GM12878 (cell line): ENCODE results near the gene NHERF2. TPM values are rescaled to one million over a fixed set of nuclear protein-coding genes. Genes with fewer than 3 reads are reported as not detected.

Experiments used
- BHLHE40 ChIP-seq, 2 experiments: fragments of 450-650 bp in 1 of 2; IDR thresholded peaks; 2 replicates each; pipeline ENCODE4 v1.6.1; 2011 to 2017; ENCODE audit warnings: low read depth in 2 of 2, borderline replicate concordance in 1 of 2, improper control_type of control experiment in 1 of 2, low read length in 1 of 2, mild to moderate bottlenecking in 1 of 2
- EZH2 ChIP-seq: IDR thresholded peaks from 2 replicates; pipeline ENCODE4 v1.6.1; 2012; ENCODE audit warnings: low read depth, mild to moderate bottlenecking, control low read depth, inconsistent platforms, low read length, borderline replicate concordance; ENCODE audit not compliant: control insufficient read depth
- FOXK2 ChIP-seq: fragments of 450-650 bp; IDR thresholded peaks from 2 replicates; pipeline ENCODE4 v1.6.1; 2017; ENCODE audit warnings: mild to moderate bottlenecking, moderate library complexity
- JUNB ChIP-seq: IDR thresholded peaks from 2 replicates; pipeline ENCODE4 v1.6.1; 2016; ENCODE audit warnings: antibody characterized with exemption, mild to moderate bottlenecking
- NFYB ChIP-seq: IDR thresholded peaks from 2 replicates; pipeline ENCODE4 v1.6.1; 2011; ENCODE audit warnings: low read depth, mild to moderate bottlenecking, low read length, improper control_type of control experiment, moderate library complexity; ENCODE audit not compliant: insufficient read depth
- NRF1 ChIP-seq: conservative IDR thresholded peaks from 2 replicates; pipeline ENCODE4 v1.6.1; 2011; ENCODE audit warnings: mild to moderate bottlenecking, low read depth, low read length, improper control_type of control experiment
- POU2F2 ChIP-seq: IDR thresholded peaks from 3 replicates; pipeline ENCODE4 v1.6.1; 2011; ENCODE audit warnings: low read depth, mild to moderate bottlenecking, low read length, borderline replicate concordance
- RCOR1 ChIP-seq: conservative IDR thresholded peaks from 2 replicates; pipeline ENCODE4 v1.6.1; 2012; ENCODE audit warnings: low read depth, low read length, improper control_type of control experiment
- SMAD1 ChIP-seq: fragments of 450-650 bp; IDR thresholded peaks from 2 replicates; pipeline ENCODE4 v1.6.1; 2018; ENCODE audit warnings: mild to moderate bottlenecking, low read depth; ENCODE audit not compliant: partially characterized antibody
- SREBF1 ChIP-seq: IDR thresholded peaks from 2 replicates; pipeline ENCODE4 v1.6.1; 2012; ENCODE audit warnings: mild to moderate bottlenecking, low read length
- STAT1 ChIP-seq: fragments of 450-650 bp; conservative IDR thresholded peaks from 2 replicates; pipeline ENCODE4 v1.6.1; 2014; ENCODE audit warnings: antibody characterized with exemption, mild to moderate bottlenecking
- STAT3 ChIP-seq: IDR thresholded peaks from 2 replicates; pipeline ENCODE4 v1.6.1; 2011; ENCODE audit warnings: low read depth, low read length, improper control_type of control experiment
- SUPT20H ChIP-seq: IDR thresholded peaks from 2 replicates; pipeline ENCODE4 v1.6.1; 2011; ENCODE audit warnings: low read depth, mild to moderate bottlenecking, low read length, moderate library complexity, borderline replicate concordance; ENCODE audit not compliant: control insufficient read depth
- SUZ12 ChIP-seq: fragments of 200-600 bp; sonication (generic); IDR thresholded peaks from one replicate; pipeline ENCODE4 v1.6.1; 2018; ENCODE audit warnings: antibody characterized with exemption, mild to moderate bottlenecking; ENCODE audit not compliant: unreplicated experiment
- TBL1XR1 ChIP-seq: IDR thresholded peaks from 2 replicates; pipeline ENCODE4 v1.6.1; 2012; ENCODE audit warnings: low read depth, low read length, improper control_type of control experiment
- YY1 ChIP-seq: IDR thresholded peaks from 2 replicates; pipeline ENCODE4 v1.6.1; 2011; ENCODE audit warnings: low read depth, mild to moderate bottlenecking, low read length
- ZNF217 ChIP-seq: fragments of 450-650 bp; IDR thresholded peaks from 2 replicates; pipeline ENCODE4 v1.6.1; 2017; ENCODE audit warnings: antibody characterized with exemption, mild to moderate bottlenecking
- ZNF274 ChIP-seq: IDR thresholded peaks from one replicate; pipeline ENCODE4 v1.8.0; 2011; ENCODE audit not compliant: insufficient read length, insufficient read depth
- ZNF384 ChIP-seq: IDR thresholded peaks from 2 replicates; pipeline ENCODE4 v1.6.1; 2012; ENCODE audit warnings: low read depth, mild to moderate bottlenecking, low read length, improper control_type of control experiment, borderline replicate concordance
- polyA plus RNA-seq, 11 experiments: library from polyadenylated mRNA; depleted of rRNA in 4 of 11; unstranded in 6 of 11; stranded (reverse) in 5 of 11; fragments of >200 nt; fragmentation: Nextera tagmentation in 4 of 11; fragmentation: Illumina TruSeq in 1 of 11; extraction: Ambion mirVana in 4 of 11; extraction: Trizol in 1 of 11; gene quantifications; 1 replicate in 1 of 11; 2 replicates in 10 of 11; pipeline versions ENCODE4 v1.2.1 to v1.2.3, GENCODE V29; 2011 to 2016; ENCODE audit warnings: inconsistent platforms in 2 of 11, missing spikeins in 2 of 11, low read depth in 1 of 11
- total RNA-seq, 4 experiments: library from RNA; depleted of rRNA in 3 of 4; stranded (reverse); fragments of >200 nt in 3 of 4; fragmentation: Illumina TruSeq in 1 of 4; extraction: Trizol in 1 of 4; gene quantifications; 2 replicates each; pipeline versions ENCODE4 v1.2.1 to v1.2.3, GENCODE V29; 2013 to 2021
- TF ChIP-seq, protein P1 (sequence below): fragments of 450-650 bp; IDR thresholded peaks from 2 replicates; pipeline ENCODE4 v1.6.1; 2017; ENCODE audit warnings: borderline replicate concordance
- TF ChIP-seq, protein P2 (sequence below): fragments of 450-650 bp; IDR thresholded peaks from 2 replicates; pipeline ENCODE4 v1.6.1; 2016; ENCODE audit warnings: mild to moderate bottlenecking
- TF ChIP-seq, protein P3 (sequence below): fragments of 450-650 bp; IDR thresholded peaks from 2 replicates; pipeline ENCODE4 v1.6.1; 2017; ENCODE audit warnings: mild to moderate bottlenecking, moderate library complexity
- TF ChIP-seq, protein P4 (sequence below): IDR thresholded peaks from 2 replicates; pipeline ENCODE4 v1.6.1; 2011; ENCODE audit warnings: low read depth, mild to moderate bottlenecking, low read length, moderate library complexity, borderline replicate concordance; ENCODE audit errors: extremely low read depth

NHERF2 gene
- total and polyA plus RNA-seq, 10 of the 15 experiments (the other 5 are each of a cell fraction or from before 2014, with no cell fraction given) = 0.05 to 0.31 (median 0.08) TPM; not detected in 4

DNA sequence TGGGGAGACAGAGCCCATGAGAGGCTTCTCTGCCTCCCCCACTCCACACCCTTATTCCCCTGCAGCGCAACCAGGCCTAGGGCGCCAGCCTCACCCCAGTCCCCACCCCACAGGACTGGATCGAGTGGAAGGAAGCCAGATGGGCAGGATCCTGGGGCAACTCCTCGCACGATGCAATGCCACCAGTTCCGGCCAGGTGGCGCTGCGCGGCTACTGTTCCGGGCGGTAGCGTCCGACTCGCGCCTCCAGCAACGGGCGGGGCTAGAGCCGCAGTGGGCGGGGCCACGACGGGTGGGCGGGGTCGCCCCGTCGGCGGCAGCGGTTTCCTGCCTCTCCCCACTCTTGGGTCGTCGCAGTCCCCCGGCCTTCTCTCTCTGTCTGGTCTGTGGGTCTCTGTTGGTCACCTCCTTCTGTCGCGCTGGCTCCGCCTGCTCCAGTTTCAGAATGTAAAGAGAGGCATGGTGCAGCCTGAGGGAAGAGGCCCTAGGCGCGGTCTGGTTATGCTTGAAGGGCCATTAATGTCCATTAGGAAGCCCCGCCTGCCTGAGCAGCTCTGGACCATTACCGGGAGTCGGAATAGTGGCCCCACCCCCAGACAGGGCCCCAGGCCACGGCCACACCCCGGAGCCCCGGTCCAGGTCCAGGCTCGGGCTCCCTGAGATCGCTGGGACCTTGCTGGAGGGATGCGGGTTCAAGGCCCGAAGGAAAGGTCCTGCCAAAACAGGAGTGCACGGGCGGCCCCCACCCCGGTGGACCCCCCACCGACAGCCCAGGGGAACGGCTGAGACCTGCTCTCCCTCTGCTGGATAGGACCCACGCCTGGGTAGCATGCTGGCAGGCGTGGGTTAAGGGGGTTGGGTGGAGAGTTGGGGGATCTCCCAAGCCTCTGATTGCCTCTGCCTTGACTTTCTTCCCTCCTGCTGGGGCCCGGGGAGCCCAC is 3.3 kb upstream of the NHERF2 start (continued):
- no peak for TF ChIP-seq SUPT20H
- no peak for TF ChIP-seq SUZ12
- TF ChIP-seq TBL1XR1 = no peak
- TF ChIP-seq NFYB = no peak
- no peak for TF ChIP-seq EZH2
- no peak for TF ChIP-seq FOXK2
- TF ChIP-seq, protein P1, sequence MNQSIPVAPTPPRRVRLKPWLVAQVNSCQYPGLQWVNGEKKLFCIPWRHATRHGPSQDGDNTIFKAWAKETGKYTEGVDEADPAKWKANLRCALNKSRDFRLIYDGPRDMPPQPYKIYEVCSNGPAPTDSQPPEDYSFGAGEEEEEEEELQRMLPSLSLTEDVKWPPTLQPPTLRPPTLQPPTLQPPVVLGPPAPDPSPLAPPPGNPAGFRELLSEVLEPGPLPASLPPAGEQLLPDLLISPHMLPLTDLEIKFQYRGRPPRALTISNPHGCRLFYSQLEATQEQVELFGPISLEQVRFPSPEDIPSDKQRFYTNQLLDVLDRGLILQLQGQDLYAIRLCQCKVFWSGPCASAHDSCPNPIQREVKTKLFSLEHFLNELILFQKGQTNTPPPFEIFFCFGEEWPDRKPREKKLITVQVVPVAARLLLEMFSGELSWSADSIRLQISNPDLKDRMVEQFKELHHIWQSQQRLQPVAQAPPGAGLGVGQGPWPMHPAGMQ = no peak
- TF ChIP-seq, protein P2, sequence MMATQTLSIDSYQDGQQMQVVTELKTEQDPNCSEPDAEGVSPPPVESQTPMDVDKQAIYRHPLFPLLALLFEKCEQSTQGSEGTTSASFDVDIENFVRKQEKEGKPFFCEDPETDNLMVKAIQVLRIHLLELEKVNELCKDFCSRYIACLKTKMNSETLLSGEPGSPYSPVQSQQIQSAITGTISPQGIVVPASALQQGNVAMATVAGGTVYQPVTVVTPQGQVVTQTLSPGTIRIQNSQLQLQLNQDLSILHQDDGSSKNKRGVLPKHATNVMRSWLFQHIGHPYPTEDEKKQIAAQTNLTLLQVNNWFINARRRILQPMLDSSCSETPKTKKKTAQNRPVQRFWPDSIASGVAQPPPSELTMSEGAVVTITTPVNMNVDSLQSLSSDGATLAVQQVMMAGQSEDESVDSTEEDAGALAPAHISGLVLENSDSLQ = no peak
- TF ChIP-seq BHLHE40 (IDR thresholded peaks at IDR 0.05; ENCODE audit: borderline replicate concordance in 1 of 2, low read depth in 2 of 2, low read length in 1 of 2) = peak; percentile 47 to 58; a peak in 2 of 4 replicates
- peak; percentile 77 for TF ChIP-seq YY1
- no peak for TF ChIP-seq RCOR1
- TF ChIP-seq, protein P3, sequence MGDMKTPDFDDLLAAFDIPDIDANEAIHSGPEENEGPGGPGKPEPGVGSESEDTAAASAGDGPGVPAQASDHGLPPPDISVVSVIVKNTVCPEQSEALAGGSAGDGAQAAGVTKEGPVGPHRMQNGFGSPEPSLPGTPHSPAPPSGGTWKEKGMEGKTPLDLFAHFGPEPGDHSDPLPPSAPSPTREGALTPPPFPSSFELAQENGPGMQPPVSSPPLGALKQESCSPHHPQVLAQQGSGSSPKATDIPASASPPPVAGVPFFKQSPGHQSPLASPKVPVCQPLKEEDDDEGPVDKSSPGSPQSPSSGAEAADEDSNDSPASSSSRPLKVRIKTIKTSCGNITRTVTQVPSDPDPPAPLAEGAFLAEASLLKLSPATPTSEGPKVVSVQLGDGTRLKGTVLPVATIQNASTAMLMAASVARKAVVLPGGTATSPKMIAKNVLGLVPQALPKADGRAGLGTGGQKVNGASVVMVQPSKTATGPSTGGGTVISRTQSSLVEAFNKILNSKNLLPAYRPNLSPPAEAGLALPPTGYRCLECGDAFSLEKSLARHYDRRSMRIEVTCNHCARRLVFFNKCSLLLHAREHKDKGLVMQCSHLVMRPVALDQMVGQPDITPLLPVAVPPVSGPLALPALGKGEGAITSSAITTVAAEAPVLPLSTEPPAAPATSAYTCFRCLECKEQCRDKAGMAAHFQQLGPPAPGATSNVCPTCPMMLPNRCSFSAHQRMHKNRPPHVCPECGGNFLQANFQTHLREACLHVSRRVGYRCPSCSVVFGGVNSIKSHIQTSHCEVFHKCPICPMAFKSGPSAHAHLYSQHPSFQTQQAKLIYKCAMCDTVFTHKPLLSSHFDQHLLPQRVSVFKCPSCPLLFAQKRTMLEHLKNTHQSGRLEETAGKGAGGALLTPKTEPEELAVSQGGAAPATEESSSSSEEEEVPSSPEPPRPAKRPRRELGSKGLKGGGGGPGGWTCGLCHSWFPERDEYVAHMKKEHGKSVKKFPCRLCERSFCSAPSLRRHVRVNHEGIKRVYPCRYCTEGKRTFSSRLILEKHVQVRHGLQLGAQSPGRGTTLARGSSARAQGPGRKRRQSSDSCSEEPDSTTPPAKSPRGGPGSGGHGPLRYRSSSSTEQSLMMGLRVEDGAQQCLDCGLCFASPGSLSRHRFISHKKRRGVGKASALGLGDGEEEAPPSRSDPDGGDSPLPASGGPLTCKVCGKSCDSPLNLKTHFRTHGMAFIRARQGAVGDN = no peak
- TF ChIP-seq POU2F2 = 0 out of 3 replicates have a peak, but pooled peaks have one; percentile 19
- TF ChIP-seq STAT1 = no peak
- TF ChIP-seq, protein P4, sequence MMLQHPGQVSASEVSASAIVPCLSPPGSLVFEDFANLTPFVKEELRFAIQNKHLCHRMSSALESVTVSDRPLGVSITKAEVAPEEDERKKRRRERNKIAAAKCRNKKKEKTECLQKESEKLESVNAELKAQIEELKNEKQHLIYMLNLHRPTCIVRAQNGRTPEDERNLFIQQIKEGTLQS = no peak
- no peak for TF ChIP-seq STAT3
- TF ChIP-seq ZNF217 = no peak
- TF ChIP-seq ZNF384 = no peak; the same call in 1 of the 2 replicates
- no peak for TF ChIP-seq NRF1
- TF ChIP-seq ZNF274 = no peak
- TF ChIP-seq JUNB = no peak
- no peak for TF ChIP-seq SREBF1
- TF ChIP-seq SMAD1 = no peak
